GM12878 (cell line): ENCODE measurements around the gene ERCC1. TPM values are rescaled to one million over a fixed set of nuclear protein-coding genes. Genes with fewer than 3 reads are reported as not detected.

Experiments
- ATF7 ChIP-seq: fragments of 450-650 bp; IDR thresholded peaks from 2 replicates; pipeline ENCODE4 v1.6.1; 2016; ENCODE audit warnings: low read depth, mild to moderate bottlenecking
- BHLHE40 ChIP-seq, 2 experiments: fragments of 450-650 bp in 1 of 2; IDR thresholded peaks; 2 replicates each; pipeline ENCODE4 v1.6.1; 2011 to 2017; ENCODE audit warnings: low read depth in 2 of 2, borderline replicate concordance in 1 of 2, improper control_type of control experiment in 1 of 2, low read length in 1 of 2, mild to moderate bottlenecking in 1 of 2
- CBFB ChIP-seq: IDR thresholded peaks from 2 replicates; pipeline ENCODE4 v1.6.1; 2016; ENCODE audit warnings: antibody characterized with exemption, low read depth
- DPF2 ChIP-seq: fragments of 450-650 bp; IDR thresholded peaks from 2 replicates; pipeline ENCODE4 v1.6.1; 2017; ENCODE audit warnings: mild to moderate bottlenecking
- GATAD2B ChIP-seq: fragments of 450-650 bp; conservative IDR thresholded peaks from 2 replicates; pipeline ENCODE4 v1.6.1; 2017; ENCODE audit warnings: low read depth, mild to moderate bottlenecking, moderate library complexity
- HCFC1 ChIP-seq: fragments of 150-350 bp; IDR thresholded peaks from 2 replicates; pipeline ENCODE4 v1.6.1; 2014; ENCODE audit warnings: low read length
- HDAC6 ChIP-seq: fragments of 200-600 bp; sonication (generic); IDR thresholded peaks from one replicate; pipeline ENCODE4 v1.8.0; 2017; ENCODE audit warnings: antibody characterized with exemption; ENCODE audit not compliant: unreplicated experiment
- MXI1 ChIP-seq: fragments of 150-350 bp; IDR thresholded peaks from 2 replicates; pipeline ENCODE4 v1.6.1; 2011; ENCODE audit warnings: low read depth, mild to moderate bottlenecking, inconsistent platforms, low read length, improper control_type of control experiment
- NR2F1 ChIP-seq: fragments of 450-650 bp; conservative IDR thresholded peaks from 2 replicates; pipeline ENCODE4 v1.6.1; 2017; ENCODE audit warnings: mild to moderate bottlenecking
- NRF1 ChIP-seq: conservative IDR thresholded peaks from 2 replicates; pipeline ENCODE4 v1.6.1; 2011; ENCODE audit warnings: mild to moderate bottlenecking, low read depth, low read length, improper control_type of control experiment
- PAX5 ChIP-seq: IDR thresholded peaks from 2 replicates; pipeline ENCODE4 v1.6.1; 2011; ENCODE audit warnings: low read depth, low read length, borderline replicate concordance
- RAD51 ChIP-seq: fragments of 450-650 bp; IDR thresholded peaks from 2 replicates; pipeline ENCODE4 v1.6.1; 2016; ENCODE audit warnings: moderate library complexity, mild to moderate bottlenecking, inconsistent platforms
- RBBP5 ChIP-seq: fragments of 200-600 bp; sonication (generic); conservative IDR thresholded peaks from 2 replicates; pipeline ENCODE4 v1.6.1; 2016
- SUZ12 ChIP-seq: fragments of 200-600 bp; sonication (generic); IDR thresholded peaks from one replicate; pipeline ENCODE4 v1.6.1; 2018; ENCODE audit warnings: antibody characterized with exemption, mild to moderate bottlenecking; ENCODE audit not compliant: unreplicated experiment
- TAF1 ChIP-seq: IDR thresholded peaks from 2 replicates; pipeline ENCODE4 v1.6.1; 2011; ENCODE audit warnings: mild to moderate bottlenecking, low read depth, low read length, borderline replicate concordance
- TCF7 ChIP-seq: IDR thresholded peaks from 2 replicates; pipeline ENCODE4 v1.6.1; 2014; ENCODE audit warnings: antibody characterized with exemption, borderline replicate concordance
- YBX1 ChIP-seq: fragments of 450-650 bp; IDR thresholded peaks from 2 replicates; pipeline ENCODE4 v1.6.1; 2016; ENCODE audit warnings: antibody characterized with exemption
- YY1 ChIP-seq: IDR thresholded peaks from 2 replicates; pipeline ENCODE4 v1.6.1; 2011; ENCODE audit warnings: low read depth, mild to moderate bottlenecking, low read length
- ZBED1 ChIP-seq: IDR thresholded peaks from 2 replicates; pipeline ENCODE4 v1.6.1; 2016; ENCODE audit warnings: borderline replicate concordance
- polyA plus RNA-seq, 11 experiments: library from polyadenylated mRNA; depleted of rRNA in 4 of 11; unstranded in 6 of 11; stranded (reverse) in 5 of 11; fragments of >200 nt; fragmentation: Nextera tagmentation in 4 of 11; fragmentation: Illumina TruSeq in 1 of 11; extraction: Ambion mirVana in 4 of 11; extraction: Trizol in 1 of 11; gene quantifications; 1 replicate in 1 of 11; 2 replicates in 10 of 11; pipeline versions ENCODE4 v1.2.1 to v1.2.3, GENCODE V29; 2011 to 2016; ENCODE audit warnings: inconsistent platforms in 2 of 11, missing spikeins in 2 of 11, low read depth in 1 of 11
- total RNA-seq, 4 experiments: library from RNA; depleted of rRNA in 3 of 4; stranded (reverse); fragments of >200 nt in 3 of 4; fragmentation: Illumina TruSeq in 1 of 4; extraction: Trizol in 1 of 4; gene quantifications; 2 replicates each; pipeline versions ENCODE4 v1.2.1 to v1.2.3, GENCODE V29; 2013 to 2021
- TF ChIP-seq, protein P1 (sequence below): fragments of 450-650 bp; IDR thresholded peaks from 2 replicates; pipeline ENCODE4 v1.6.1; 2016; ENCODE audit warnings: mild to moderate bottlenecking
- TF ChIP-seq, protein P2 (sequence below): fragments of 150-350 bp; IDR thresholded peaks from 2 replicates; pipeline ENCODE4 v1.6.1; 2016; ENCODE audit warnings: low read depth, low read length
- TF ChIP-seq, protein P3 (sequence below): IDR thresholded peaks from 2 replicates; pipeline ENCODE4 v1.6.1; 2012; ENCODE audit warnings: improper control_type of control experiment, low read depth, low read length; ENCODE audit not compliant: insufficient replicate concordance

The ERCC1 gene
- total and polyA plus RNA-seq, 10 of the 15 experiments (the other 5 are each of a cell fraction or from before 2014, with no cell fraction given): 14.7 to 104 (median 61.1) TPM

DNA sequence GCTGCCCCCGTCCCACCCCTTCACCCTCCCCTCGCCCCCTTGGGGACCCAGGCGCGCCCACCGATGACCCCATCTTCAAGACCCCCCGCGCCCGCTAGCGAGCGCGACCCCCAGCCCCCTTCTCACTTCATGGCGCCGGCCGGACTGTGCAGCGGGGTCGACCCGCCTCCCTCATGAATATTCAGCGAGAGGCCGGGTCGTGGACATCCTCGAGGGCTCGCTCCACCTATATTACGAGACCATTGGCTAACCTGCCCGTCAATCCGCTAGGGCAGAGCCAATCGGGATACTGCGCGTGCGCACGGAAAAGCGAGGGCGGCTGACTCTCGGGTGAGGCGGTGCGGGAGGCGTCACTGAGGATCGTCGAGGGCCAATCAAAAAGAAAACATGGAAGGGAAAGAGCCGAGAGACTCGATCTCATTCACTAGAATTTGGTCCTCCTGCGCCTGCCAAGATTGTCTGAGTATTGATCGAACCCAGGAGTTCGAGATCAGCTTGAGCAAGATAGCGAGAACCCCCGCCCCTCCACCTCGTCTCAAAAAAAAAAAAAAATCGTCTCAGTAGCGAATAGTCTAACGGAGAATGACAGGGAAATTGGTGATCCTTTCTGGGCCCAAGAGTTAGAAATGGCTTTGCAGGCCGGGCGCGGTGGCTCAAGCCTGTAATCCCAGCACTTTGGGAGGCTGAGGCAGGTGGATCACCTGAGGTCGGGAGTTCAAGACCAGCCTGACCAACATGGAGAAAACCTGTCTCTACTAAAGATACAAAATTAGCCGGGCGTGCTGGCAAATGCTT, 53.1 kb downstream of the ERCC1 start, which contains the start of gene ERCC2 (continued):
- TF ChIP-seq MXI1 (peak; percentile 40; the same call in 1 of the 2 replicates), BHLHE40 (IDR thresholded peaks at IDR 0.05; ENCODE audit: borderline replicate concordance in 1 of 2, low read depth in 2 of 2, low read length in 1 of 2) (peak; percentile 46 to 86; a peak in 3 of 4 replicates), CBFB (no peak), HDAC6 (no peak), RBBP5 (no peak), YBX1 (no peak), PAX5 (no peak), HCFC1 (peak; percentile 33), ZBED1 (no peak), DPF2 (peak; percentile 100), ATF7 (peak; percentile 23; the same call in 1 of the 2 replicates), NR2F1 (no peak), YY1 (peak; percentile 73), NRF1 (peak; percentile 96), RAD51 (no peak), GATAD2B (no peak), SUZ12 (no peak), TAF1 (peak; percentile 8; the same call in 1 of the 2 replicates), TCF7 (no peak)
- TF ChIP-seq, protein P1, sequence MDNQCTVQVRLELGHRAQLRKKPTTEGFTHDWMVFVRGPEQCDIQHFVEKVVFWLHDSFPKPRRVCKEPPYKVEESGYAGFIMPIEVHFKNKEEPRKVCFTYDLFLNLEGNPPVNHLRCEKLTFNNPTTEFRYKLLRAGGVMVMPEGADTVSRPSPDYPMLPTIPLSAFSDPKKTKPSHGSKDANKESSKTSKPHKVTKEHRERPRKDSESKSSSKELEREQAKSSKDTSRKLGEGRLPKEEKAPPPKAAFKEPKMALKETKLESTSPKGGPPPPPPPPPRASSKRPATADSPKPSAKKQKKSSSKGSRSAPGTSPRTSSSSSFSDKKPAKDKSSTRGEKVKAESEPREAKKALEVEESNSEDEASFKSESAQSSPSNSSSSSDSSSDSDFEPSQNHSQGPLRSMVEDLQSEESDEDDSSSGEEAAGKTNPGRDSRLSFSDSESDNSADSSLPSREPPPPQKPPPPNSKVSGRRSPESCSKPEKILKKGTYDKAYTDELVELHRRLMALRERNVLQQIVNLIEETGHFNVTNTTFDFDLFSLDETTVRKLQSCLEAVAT: peak; percentile 98
- TF ChIP-seq, protein P2, sequence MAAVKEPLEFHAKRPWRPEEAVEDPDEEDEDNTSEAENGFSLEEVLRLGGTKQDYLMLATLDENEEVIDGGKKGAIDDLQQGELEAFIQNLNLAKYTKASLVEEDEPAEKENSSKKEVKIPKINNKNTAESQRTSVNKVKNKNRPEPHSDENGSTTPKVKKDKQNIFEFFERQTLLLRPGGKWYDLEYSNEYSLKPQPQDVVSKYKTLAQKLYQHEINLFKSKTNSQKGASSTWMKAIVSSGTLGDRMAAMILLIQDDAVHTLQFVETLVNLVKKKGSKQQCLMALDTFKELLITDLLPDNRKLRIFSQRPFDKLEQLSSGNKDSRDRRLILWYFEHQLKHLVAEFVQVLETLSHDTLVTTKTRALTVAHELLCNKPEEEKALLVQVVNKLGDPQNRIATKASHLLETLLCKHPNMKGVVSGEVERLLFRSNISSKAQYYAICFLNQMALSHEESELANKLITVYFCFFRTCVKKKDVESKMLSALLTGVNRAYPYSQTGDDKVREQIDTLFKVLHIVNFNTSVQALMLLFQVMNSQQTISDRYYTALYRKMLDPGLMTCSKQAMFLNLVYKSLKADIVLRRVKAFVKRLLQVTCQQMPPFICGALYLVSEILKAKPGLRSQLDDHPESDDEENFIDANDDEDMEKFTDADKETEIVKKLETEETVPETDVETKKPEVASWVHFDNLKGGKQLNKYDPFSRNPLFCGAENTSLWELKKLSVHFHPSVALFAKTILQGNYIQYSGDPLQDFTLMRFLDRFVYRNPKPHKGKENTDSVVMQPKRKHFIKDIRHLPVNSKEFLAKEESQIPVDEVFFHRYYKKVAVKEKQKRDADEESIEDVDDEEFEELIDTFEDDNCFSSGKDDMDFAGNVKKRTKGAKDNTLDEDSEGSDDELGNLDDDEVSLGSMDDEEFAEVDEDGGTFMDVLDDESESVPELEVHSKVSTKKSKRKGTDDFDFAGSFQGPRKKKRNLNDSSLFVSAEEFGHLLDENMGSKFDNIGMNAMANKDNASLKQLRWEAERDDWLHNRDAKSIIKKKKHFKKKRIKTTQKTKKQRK: peak; percentile 28; the same call in 1 of the 2 replicates
- TF ChIP-seq, protein P3, sequence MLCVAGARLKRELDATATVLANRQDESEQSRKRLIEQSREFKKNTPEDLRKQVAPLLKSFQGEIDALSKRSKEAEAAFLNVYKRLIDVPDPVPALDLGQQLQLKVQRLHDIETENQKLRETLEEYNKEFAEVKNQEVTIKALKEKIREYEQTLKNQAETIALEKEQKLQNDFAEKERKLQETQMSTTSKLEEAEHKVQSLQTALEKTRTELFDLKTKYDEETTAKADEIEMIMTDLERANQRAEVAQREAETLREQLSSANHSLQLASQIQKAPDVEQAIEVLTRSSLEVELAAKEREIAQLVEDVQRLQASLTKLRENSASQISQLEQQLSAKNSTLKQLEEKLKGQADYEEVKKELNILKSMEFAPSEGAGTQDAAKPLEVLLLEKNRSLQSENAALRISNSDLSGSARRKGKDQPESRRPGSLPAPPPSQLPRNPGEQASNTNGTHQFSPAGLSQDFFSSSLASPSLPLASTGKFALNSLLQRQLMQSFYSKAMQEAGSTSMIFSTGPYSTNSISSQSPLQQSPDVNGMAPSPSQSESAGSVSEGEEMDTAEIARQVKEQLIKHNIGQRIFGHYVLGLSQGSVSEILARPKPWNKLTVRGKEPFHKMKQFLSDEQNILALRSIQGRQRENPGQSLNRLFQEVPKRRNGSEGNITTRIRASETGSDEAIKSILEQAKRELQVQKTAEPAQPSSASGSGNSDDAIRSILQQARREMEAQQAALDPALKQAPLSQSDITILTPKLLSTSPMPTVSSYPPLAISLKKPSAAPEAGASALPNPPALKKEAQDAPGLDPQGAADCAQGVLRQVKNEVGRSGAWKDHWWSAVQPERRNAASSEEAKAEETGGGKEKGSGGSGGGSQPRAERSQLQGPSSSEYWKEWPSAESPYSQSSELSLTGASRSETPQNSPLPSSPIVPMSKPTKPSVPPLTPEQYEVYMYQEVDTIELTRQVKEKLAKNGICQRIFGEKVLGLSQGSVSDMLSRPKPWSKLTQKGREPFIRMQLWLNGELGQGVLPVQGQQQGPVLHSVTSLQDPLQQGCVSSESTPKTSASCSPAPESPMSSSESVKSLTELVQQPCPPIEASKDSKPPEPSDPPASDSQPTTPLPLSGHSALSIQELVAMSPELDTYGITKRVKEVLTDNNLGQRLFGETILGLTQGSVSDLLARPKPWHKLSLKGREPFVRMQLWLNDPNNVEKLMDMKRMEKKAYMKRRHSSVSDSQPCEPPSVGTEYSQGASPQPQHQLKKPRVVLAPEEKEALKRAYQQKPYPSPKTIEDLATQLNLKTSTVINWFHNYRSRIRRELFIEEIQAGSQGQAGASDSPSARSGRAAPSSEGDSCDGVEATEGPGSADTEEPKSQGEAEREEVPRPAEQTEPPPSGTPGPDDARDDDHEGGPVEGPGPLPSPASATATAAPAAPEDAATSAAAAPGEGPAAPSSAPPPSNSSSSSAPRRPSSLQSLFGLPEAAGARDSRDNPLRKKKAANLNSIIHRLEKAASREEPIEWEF: no peak
